ENCODE results near the gene MID1IP1.

- TF ChIP-seq YY1 (IDR thresholded peaks at IDR 0.05; ENCODE audit: insufficient read depth, insufficient read length) (no peak), ZNF274 (IDR thresholded peaks at IDR 0.05; ENCODE audit: low read depth, low read length) (no peak), SUZ12 (IDR thresholded peaks at IDR 0.05; ENCODE audit: extremely low read depth, insufficient read depth, insufficient read length) (no peak)
Measured at GRCh38 chrX:38796946-38797345, 4.3 kb upstream of the MID1IP1 start.

Measured in NT2/D1 (cell line).